Caco-2 (cell line): Measurements from ENCODE around the gene ZNF333. TPM values are rescaled to one million over a fixed set of nuclear protein-coding genes. Genes with fewer than 3 reads are reported as not detected.

ENCODE experiments used
- BruUV-seq: library from RNA; stranded (reverse); fragments of 400-500 nt; replicated peaks from 2 replicates; lab custom pipeline; 2021; lab: Mats Ljungman, UMichigan
- CTCF ChIA-PET: fragments of 300-600 bp; sonication (Branson Sonifier 250); formaldehyde crosslinking; loops from one replicate; lab custom pipeline; 2022; ENCODE audit warnings: antibody characterized with exemption; lab: Charles Lee
- POLR2A ChIA-PET: fragments of 300-600 bp; sonication (Branson Sonifier 250); formaldehyde crosslinking; loops from one replicate; lab custom pipeline; 2022; ENCODE audit warnings: antibody characterized with exemption; lab: Charles Lee
- DNase-seq, 2 experiments: peaks; one replicate each; pipeline versions ENCODE4 v3.0.0 to v3.0.0-alpha.2; 2020 to 2022
- H3K27me3 ChIP-seq: replicated peaks from 2 replicates; pipeline ENCODE4 v1.6.0; 2011; ENCODE audit warnings: low read length; ENCODE audit not compliant: control insufficient read depth, insufficient read depth
- H3K36me3 ChIP-seq: 2 replicates; pipeline ENCODE4 v1.5.1; 2011; ENCODE audit warnings: low read length; ENCODE audit not compliant: control insufficient read depth, insufficient read depth
- H3K4me1 ChIP-seq: fragments of 250-450 bp; sonication (Bioruptor Pico); 2 replicates; pipeline ENCODE4 v1.5.1; 2020; ENCODE audit warnings: mild to moderate bottlenecking
- H3K4me3 ChIP-seq: 2 replicates; pipeline ENCODE4 v1.5.1; 2011; ENCODE audit warnings: low read depth, mild to moderate bottlenecking, control low read depth, low read length
- H3K9me3 ChIP-seq: fragments of 250-450 bp; sonication (Bioruptor Pico); 2 replicates; pipeline ENCODE4 v1.5.1; 2020; ENCODE audit warnings: mild to moderate bottlenecking, moderate library complexity
- H3K27ac Mint-ChIP-seq: one replicate; pipeline ENCODE4 v1.8.0; 2022; ENCODE audit warnings: mixed read lengths; ENCODE audit not compliant: unreplicated experiment
- H3K27me3 Mint-ChIP-seq: one replicate; pipeline ENCODE4 v1.8.0; 2022; ENCODE audit warnings: mixed read lengths; ENCODE audit not compliant: insufficient read depth, unreplicated experiment
- H3K36me3 Mint-ChIP-seq: one replicate; pipeline ENCODE4 v1.8.0; 2022; ENCODE audit warnings: mild to moderate bottlenecking, mixed read lengths; ENCODE audit not compliant: insufficient read depth, unreplicated experiment
- H3K4me1 Mint-ChIP-seq: one replicate; pipeline ENCODE4 v1.8.0; 2022; ENCODE audit warnings: low read depth, mixed read lengths; ENCODE audit not compliant: unreplicated experiment
- H3K4me3 Mint-ChIP-seq: one replicate; pipeline ENCODE4 v1.8.0; 2022; ENCODE audit warnings: mild to moderate bottlenecking, moderate library complexity, mixed read lengths; ENCODE audit not compliant: unreplicated experiment
- H3K9me3 Mint-ChIP-seq: one replicate; pipeline ENCODE4 v1.8.0; 2022; ENCODE audit warnings: mixed read lengths; ENCODE audit not compliant: unreplicated experiment
- intact Hi-C: fragments of 100-400 bp; cut with micrococcal nuclease; formaldehyde crosslinking; loops from one replicate; pipeline ENCODE4 v1.10.0; 2022; ENCODE audit not compliant: unreplicated experiment
- total RNA-seq: library from RNA; stranded (reverse); gene quantifications from 2 replicates; pipeline ENCODE4 v1.2.3, GENCODE V29; 2022
- TF ChIP-seq, protein P1 (sequence below), 2 experiments: fragments of 200-600 bp in 1 of 2; IDR thresholded peaks; 1 replicate in 1 of 2; 2 replicates in 1 of 2; pipeline versions ENCODE4 v1.5.1 to v1.8.0; 2011 to 2022; ENCODE audit warnings: antibody characterized with exemption in 1 of 2, control low read depth in 1 of 2, inconsistent platforms in 1 of 2, low read depth in 1 of 2, low read length in 1 of 2, mild to moderate bottlenecking in 1 of 2, moderate library complexity in 1 of 2; ENCODE audit not compliant: insufficient read depth in 1 of 2, severe bottlenecking in 1 of 2, unreplicated experiment in 1 of 2

ZNF333 gene
- total RNA-seq, 1 experiment from 2014 or later, result 5.3 TPM

DNA sequence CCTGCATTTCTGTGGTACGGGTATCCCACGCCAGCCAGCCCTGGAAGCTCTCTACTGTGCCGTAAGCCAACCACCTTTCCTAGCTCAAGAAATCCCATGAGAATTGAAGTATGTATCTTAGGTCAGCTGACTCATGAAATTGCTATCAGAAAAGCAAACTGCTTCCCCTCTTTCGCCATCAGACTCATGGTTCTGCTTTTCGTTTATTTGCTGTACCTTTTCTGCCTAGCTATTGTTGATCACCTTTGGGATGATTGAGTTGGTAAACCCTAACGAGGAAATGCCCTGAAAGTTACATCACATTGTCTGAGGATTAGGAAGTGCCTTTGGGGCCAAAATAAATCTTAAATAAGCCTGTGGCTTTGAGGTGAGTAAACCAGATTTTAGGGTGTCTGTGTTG, 15.1 kb upstream of the ZNF333 start, which contains the start of gene ADGRE3:
TSS of gene ADGRE3 (minus strand) at position 81 of the 400 bp plus-strand sequence. CDS start at position 7, 74 bp downstream.
- H3K27me3 Mint-ChIP-seq, result no peaks in the 10 kb centered on the region
- Histone ChIP-seq H3K4me1 (no peaks in the 10 kb centered on the region), H3K27me3 (no peaks in the 10 kb centered on the region; the same call in 1 of the 2 replicates), H3K4me3 (no peak within 1 kb of the TSS), H3K36me3 (no peaks in the 10 kb centered on the region), H3K9me3 (no peaks in the 10 kb centered on the region)
- no peak within 1 kb of the TSS for H3K27ac Mint-ChIP-seq
- no peaks in the 10 kb centered on the region for H3K4me1 Mint-ChIP-seq
- no peaks in the 10 kb centered on the region for H3K36me3 Mint-ChIP-seq
- no peak within 1 kb of the TSS for H3K4me3 Mint-ChIP-seq
- TF ChIP-seq, protein P1, sequence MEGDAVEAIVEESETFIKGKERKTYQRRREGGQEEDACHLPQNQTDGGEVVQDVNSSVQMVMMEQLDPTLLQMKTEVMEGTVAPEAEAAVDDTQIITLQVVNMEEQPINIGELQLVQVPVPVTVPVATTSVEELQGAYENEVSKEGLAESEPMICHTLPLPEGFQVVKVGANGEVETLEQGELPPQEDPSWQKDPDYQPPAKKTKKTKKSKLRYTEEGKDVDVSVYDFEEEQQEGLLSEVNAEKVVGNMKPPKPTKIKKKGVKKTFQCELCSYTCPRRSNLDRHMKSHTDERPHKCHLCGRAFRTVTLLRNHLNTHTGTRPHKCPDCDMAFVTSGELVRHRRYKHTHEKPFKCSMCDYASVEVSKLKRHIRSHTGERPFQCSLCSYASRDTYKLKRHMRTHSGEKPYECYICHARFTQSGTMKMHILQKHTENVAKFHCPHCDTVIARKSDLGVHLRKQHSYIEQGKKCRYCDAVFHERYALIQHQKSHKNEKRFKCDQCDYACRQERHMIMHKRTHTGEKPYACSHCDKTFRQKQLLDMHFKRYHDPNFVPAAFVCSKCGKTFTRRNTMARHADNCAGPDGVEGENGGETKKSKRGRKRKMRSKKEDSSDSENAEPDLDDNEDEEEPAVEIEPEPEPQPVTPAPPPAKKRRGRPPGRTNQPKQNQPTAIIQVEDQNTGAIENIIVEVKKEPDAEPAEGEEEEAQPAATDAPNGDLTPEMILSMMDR (IDR thresholded peaks at IDR 0.05; ENCODE audit: insufficient read depth in 1 of 2, low read depth in 1 of 2, low read length in 1 of 2, severe bottlenecking in 1 of 2, unreplicated experiment in 1 of 2), result no peak
- DNase-seq, result no peak
- intact Hi-C loops, result no loop called here
- POLR2A ChIA-PET, result no interaction called here
- no peaks in the 10 kb centered on the region for H3K9me3 Mint-ChIP-seq
- no TSS peak for BruUV-seq
- CTCF ChIA-PET, result no interaction called here

DNA sequence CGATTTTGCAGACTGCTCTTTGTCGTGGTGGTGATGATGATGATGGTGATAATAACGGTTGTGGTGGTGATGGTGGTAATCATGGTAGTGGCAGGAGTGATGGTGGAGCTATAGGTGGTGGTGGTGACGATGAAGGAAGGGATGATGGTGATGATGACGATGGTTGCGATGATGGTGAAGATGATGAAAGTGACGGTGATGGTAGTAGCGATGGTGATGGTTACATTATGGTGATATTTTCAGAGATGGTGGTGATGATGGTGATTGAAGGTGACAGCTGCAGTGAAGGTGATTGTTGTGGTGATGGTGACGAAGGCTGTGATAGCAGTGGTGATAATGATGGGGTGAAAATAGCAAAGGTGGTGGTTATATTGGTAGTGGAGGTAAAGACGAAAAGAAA, 13.1 kb upstream of the ZNF333 start:
- Mint-ChIP-seq H3K4me1 (no peaks in the 10 kb centered on the region), H3K4me3 (no peak overlapping the region), H3K9me3 (no peaks in the 10 kb centered on the region), H3K36me3 (no peaks in the 10 kb centered on the region), H3K27ac (no peak overlapping the region), H3K27me3 (peaks cover 3% of the 10 kb centered on the region)
- intact Hi-C loops, result no loop called here
- H3K27me3 ChIP-seq, result no peaks in the 10 kb centered on the region
- BruUV-seq, result no TSS peak
- ChIA-PET CTCF (no interaction called here), POLR2A (no interaction called here)
- TF ChIP-seq, protein P1 (IDR thresholded peaks at IDR 0.05; ENCODE audit: insufficient read depth in 1 of 2, low read depth in 1 of 2, low read length in 1 of 2, severe bottlenecking in 1 of 2, unreplicated experiment in 1 of 2), result no peak
- no peaks in the 10 kb centered on the region for H3K9me3 ChIP-seq
- H3K4me3 ChIP-seq, result no peak overlapping the region
- H3K36me3 ChIP-seq, result no peaks in the 10 kb centered on the region
- no peaks in the 10 kb centered on the region for H3K4me1 ChIP-seq
- DNase-seq, result no peak

DNA sequence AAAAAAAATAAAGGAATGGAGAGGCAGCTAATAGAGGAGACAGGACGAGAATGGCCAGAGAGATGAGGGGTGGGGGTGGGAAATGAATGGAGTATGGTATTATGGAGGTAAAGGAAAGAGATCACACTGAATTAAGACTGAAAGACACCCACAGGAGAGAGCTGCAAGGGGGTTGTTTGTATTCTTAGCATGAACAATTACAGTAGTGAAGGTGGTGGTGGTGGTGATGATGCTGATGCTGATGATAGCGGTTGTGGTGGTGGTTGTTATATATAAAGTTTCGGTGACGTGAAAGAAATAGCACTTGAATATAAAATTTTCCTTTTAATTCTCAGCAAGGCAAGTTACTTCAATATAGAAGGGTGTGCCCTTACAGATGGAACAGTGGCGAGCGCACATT, 12.4 kb upstream of the ZNF333 start:
- Histone ChIP-seq H3K4me3 (no peak overlapping the region), H3K27me3 (no peaks in the 10 kb centered on the region), H3K36me3 (no peaks in the 10 kb centered on the region), H3K4me1 (no peaks in the 10 kb centered on the region), H3K9me3 (no peaks in the 10 kb centered on the region)
- peaks cover 7% of the 10 kb centered on the region for H3K27me3 Mint-ChIP-seq
- no TSS peak for BruUV-seq
- H3K36me3 Mint-ChIP-seq, result no peaks in the 10 kb centered on the region
- TF ChIP-seq, protein P1 (IDR thresholded peaks at IDR 0.05; ENCODE audit: insufficient read depth in 1 of 2, low read depth in 1 of 2, low read length in 1 of 2, severe bottlenecking in 1 of 2, unreplicated experiment in 1 of 2), result no peak
- no peak for DNase-seq
- no peaks in the 10 kb centered on the region for H3K4me1 Mint-ChIP-seq
- H3K9me3 Mint-ChIP-seq, result no peaks in the 10 kb centered on the region
- no peak overlapping the region for H3K27ac Mint-ChIP-seq
- ChIA-PET POLR2A (no interaction called here), CTCF (no interaction called here)
- intact Hi-C loops, result no loop called here
- H3K4me3 Mint-ChIP-seq, result no peak overlapping the region
